PC-3 (cell line): ENCODE results near the gene EHMT1. TPM values are rescaled to one million over a fixed set of nuclear protein-coding genes. Genes with fewer than 3 reads are reported as not detected.

ENCODE experiments used
- ATAC-seq: fragments of 200-7000 bp; cut with Tn5 transposase; 2 replicates; pipeline ENCODE4 v1.9.1; 2020; ENCODE audit warnings: mild to moderate bottlenecking, moderate library complexity
- BruUV-seq: library from RNA; stranded (reverse); fragments of 400-500 nt; replicated peaks from 2 replicates; lab custom pipeline; 2021; lab: Mats Ljungman, UMichigan
- CTCF ChIA-PET: fragments of 300-600 bp; sonication (Branson Sonifier 250); formaldehyde crosslinking; loops from one replicate; lab custom pipeline; 2022; ENCODE audit warnings: antibody characterized with exemption; lab: Charles Lee
- POLR2A ChIA-PET: fragments of 300-600 bp; sonication (Branson Sonifier 250); formaldehyde crosslinking; loops from one replicate; lab custom pipeline; 2022; ENCODE audit warnings: antibody characterized with exemption; ENCODE audit not compliant: unreplicated experiment; lab: Charles Lee
- DNase-seq: peaks from one replicate; pipeline ENCODE4 v3.0.0-alpha.2; 2015
- H2AFZ ChIP-seq: fragments of 300-600 bp; sonication (generic); 2 replicates; pipeline ENCODE4 v1.6.0; 2016; ENCODE audit warnings: antibody characterized with exemption, low read length
- H3F3A ChIP-seq: fragments of 300-600 bp; sonication (generic); one replicate; pipeline ENCODE4 v1.6.0; 2017; ENCODE audit warnings: antibody characterized with exemption, low read length, control low read depth, mild to moderate bottlenecking; ENCODE audit not compliant: unreplicated experiment
- H3K27ac ChIP-seq: fragments of 300-600 bp; sonication (generic); 2 replicates; pipeline ENCODE4 v1.5.1; 2016; ENCODE audit warnings: mild to moderate bottlenecking, low read length
- H3K27me3 ChIP-seq: fragments of 300-600 bp; sonication (generic); 2 replicates; pipeline ENCODE4 v1.6.1; 2016; ENCODE audit warnings: low read length, mixed read lengths
- H3K36me3 ChIP-seq: fragments of 300-600 bp; sonication (generic); 2 replicates; pipeline ENCODE4 v1.6.1; 2016; ENCODE audit warnings: low read depth, mixed run types, low read length, mixed read lengths
- H3K4me1 ChIP-seq: fragments of 300-600 bp; sonication (generic); 2 replicates; pipeline ENCODE4 v1.5.1; 2016; ENCODE audit warnings: low read length; ENCODE audit not compliant: insufficient read depth
- H3K4me2 ChIP-seq: fragments of 300-600 bp; sonication (generic); 2 replicates; pipeline ENCODE4 v1.6.0; 2016; ENCODE audit warnings: low read length
- H3K4me3 ChIP-seq: fragments of 300-600 bp; sonication (generic); 2 replicates; pipeline ENCODE4 v1.5.1; 2016; ENCODE audit warnings: mild to moderate bottlenecking, low read length, mixed read lengths
- H3K79me2 ChIP-seq: fragments of 300-600 bp; sonication (generic); 2 replicates; pipeline ENCODE4 v1.6.1; 2017; ENCODE audit warnings: low read length, mixed read lengths
- H3K9ac ChIP-seq: fragments of 300-600 bp; sonication (generic); 2 replicates; pipeline ENCODE4 v1.6.0; 2016; ENCODE audit warnings: mild to moderate bottlenecking, low read length
- H3K9me2 ChIP-seq: fragments of 300-600 bp; sonication (generic); replicated peaks from 2 replicates; pipeline ENCODE4 v1.6.1; 2016; ENCODE audit warnings: mixed run types, low read length, mixed read lengths
- H3K9me3 ChIP-seq: fragments of 300-600 bp; sonication (generic); 2 replicates; pipeline ENCODE4 v1.6.1; 2016; ENCODE audit warnings: low read length, mixed read lengths
- H4K20me1 ChIP-seq: fragments of 300-600 bp; sonication (generic); 2 replicates; pipeline ENCODE4 v1.6.1; 2016; ENCODE audit warnings: low read length, mixed read lengths
- EZH2 ChIP-seq: fragments of 300-600 bp; sonication (generic); IDR thresholded peaks from one replicate; pipeline ENCODE4 v1.6.1; 2017; ENCODE audit warnings: antibody characterized with exemption, mild to moderate bottlenecking, low read length; ENCODE audit not compliant: unreplicated experiment
- EZH2phosphoT487 ChIP-seq: fragments of 300-600 bp; sonication (generic); IDR thresholded peaks from 2 replicates; pipeline ENCODE4 v1.6.1; 2018; ENCODE audit warnings: mild to moderate bottlenecking, antibody characterized with exemption, low read length, borderline replicate concordance
- intact Hi-C: fragments of 100-400 bp; cut with micrococcal nuclease; formaldehyde crosslinking; loops from 2 replicates; pipeline ENCODE4 v1.9.0; 2023
- total RNA-seq: library from RNA; depleted of rRNA; stranded (reverse); fragments of >200 nt; gene quantifications from 2 replicates; pipeline ENCODE4 v1.2.3, GENCODE V29; 2014
- TF ChIP-seq, protein P1 (sequence below): fragments of 300-600 bp; sonication (generic); conservative IDR thresholded peaks from 2 replicates; pipeline ENCODE4 v1.5.1; 2017; ENCODE audit warnings: antibody characterized with exemption, low read depth, mild to moderate bottlenecking, low read length

EHMT1 gene
- total RNA-seq, 1 experiment from 2014 or later, result 42.8 TPM

DNA sequence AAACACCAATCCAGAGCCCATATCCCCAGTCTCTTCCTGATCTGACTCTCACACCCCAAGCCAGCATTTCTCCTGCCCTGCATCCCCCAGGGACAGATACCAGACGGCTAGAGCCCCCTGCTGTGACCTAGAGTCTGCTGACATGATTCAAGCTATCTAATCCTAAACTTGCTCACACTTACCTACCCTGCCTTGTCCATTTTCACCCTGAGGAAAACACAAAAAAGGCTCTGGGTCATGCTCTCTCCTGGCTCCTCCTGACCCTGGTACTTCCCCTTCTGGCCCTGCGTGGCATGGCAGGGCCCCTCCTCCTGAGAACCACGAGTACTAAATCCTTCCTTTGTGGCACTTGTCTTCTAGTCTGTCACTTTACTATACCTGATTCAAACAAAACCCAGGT, 16.1 kb upstream of the EHMT1 start:
- Histone ChIP-seq H3K4me1 (peaks cover 8% of the 10 kb centered on the region), H3K4me3 (no peak overlapping the region), H3K4me2 (no peak overlapping the region), H3K9me2 (no peaks in the 10 kb centered on the region), H3K9ac (no peak overlapping the region), H3F3A (no peaks in the 10 kb centered on the region), H3K27ac (no peak overlapping the region), H3K36me3 (no peaks in the 10 kb centered on the region), H2AFZ (no peak overlapping the region), H4K20me1 (no peaks in the 10 kb centered on the region), H3K9me3 (no peaks in the 10 kb centered on the region), H3K79me2 (peaks cover 19% of the 10 kb centered on the region), H3K27me3 (no peaks in the 10 kb centered on the region)
- TF ChIP-seq, protein P1, sequence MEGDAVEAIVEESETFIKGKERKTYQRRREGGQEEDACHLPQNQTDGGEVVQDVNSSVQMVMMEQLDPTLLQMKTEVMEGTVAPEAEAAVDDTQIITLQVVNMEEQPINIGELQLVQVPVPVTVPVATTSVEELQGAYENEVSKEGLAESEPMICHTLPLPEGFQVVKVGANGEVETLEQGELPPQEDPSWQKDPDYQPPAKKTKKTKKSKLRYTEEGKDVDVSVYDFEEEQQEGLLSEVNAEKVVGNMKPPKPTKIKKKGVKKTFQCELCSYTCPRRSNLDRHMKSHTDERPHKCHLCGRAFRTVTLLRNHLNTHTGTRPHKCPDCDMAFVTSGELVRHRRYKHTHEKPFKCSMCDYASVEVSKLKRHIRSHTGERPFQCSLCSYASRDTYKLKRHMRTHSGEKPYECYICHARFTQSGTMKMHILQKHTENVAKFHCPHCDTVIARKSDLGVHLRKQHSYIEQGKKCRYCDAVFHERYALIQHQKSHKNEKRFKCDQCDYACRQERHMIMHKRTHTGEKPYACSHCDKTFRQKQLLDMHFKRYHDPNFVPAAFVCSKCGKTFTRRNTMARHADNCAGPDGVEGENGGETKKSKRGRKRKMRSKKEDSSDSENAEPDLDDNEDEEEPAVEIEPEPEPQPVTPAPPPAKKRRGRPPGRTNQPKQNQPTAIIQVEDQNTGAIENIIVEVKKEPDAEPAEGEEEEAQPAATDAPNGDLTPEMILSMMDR, result no peak
- no peak for TF ChIP-seq EZH2phosphoT487
- TF ChIP-seq EZH2, result no peak
- ATAC-seq (no peak), DNase-seq (no peak)
- BruUV-seq, result no TSS peak
- intact Hi-C loops, result loop anchor here (10.0 kb wide), 1 partner anchor 48 kb away; the partner anchor contains the start of genes MRPL41 and PNPLA7
- POLR2A ChIA-PET, result no interaction called here
- CTCF ChIA-PET, result no interaction called here

DNA sequence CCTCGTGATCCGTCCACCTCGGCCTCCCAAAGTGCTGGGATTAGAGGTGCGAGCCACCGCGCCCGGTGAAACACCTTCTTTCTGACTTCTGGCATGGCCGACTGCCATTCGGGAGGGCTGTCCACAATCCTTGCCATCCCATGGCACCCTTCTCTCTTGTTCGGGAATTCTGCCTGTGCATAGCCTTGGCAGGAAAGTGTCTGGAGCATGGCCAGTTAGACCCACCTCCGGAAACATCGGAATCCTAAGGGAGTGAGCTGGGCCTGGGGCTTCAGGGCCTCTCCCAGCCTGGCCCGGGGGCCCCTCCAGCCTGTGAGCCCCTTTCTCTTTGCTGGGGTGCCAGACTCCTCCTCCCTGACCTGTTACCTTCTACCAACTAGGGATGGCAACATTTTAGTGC, 14.9 kb upstream of the EHMT1 start:
- ChIA-PET CTCF (interaction anchor here (0.6 kb wide), 1 partner anchor 453 kb away, joined by 3 read pairs; no protein-coding TSS in a partner anchor), POLR2A (no interaction called here)
- no peak overlapping the region for H3K27ac ChIP-seq
- DNase-seq (no peak), ATAC-seq (no peak)
- TF ChIP-seq, protein P1, result no peak
- TF ChIP-seq EZH2phosphoT487, result no peak
- no peak for TF ChIP-seq EZH2
- H3K79me2 ChIP-seq, result peaks cover 31% of the 10 kb centered on the region
- no peaks in the 10 kb centered on the region for H4K20me1 ChIP-seq
- no TSS peak for BruUV-seq
- H3K27me3 ChIP-seq, result no peaks in the 10 kb centered on the region
- H3K4me1 ChIP-seq, result peaks cover 9% of the 10 kb centered on the region
- H3K4me2 ChIP-seq, result no peak overlapping the region
- H3K9me3 ChIP-seq, result no peaks in the 10 kb centered on the region
- H2AFZ ChIP-seq, result no peak overlapping the region
- no peaks in the 10 kb centered on the region for H3F3A ChIP-seq
- H3K4me3 ChIP-seq, result no peak overlapping the region
- no peaks in the 10 kb centered on the region for H3K36me3 ChIP-seq
- H3K9me2 ChIP-seq, result no peaks in the 10 kb centered on the region
- intact Hi-C loops, result loop anchor here (10.0 kb wide), 1 partner anchor 49 kb away; the partner anchor contains the start of genes MRPL41 and PNPLA7
- H3K9ac ChIP-seq, result no peak overlapping the region
